CD4-positive, alpha-beta T cell treated with Interleukin-1 beta for 1 hour (primary cell): ENCODE data around the gene RXFP2.

Experiments used
- DNase-seq, 2 donors: peaks; one replicate each; pipeline ENCODE4 v3.0.0-alpha.2; 2020 to 2022

RXFP2 gene

GRCh38 chr13:31768351-31768750 lies 29.0 kb downstream of the RXFP2 start:
- no peak for DNase-seq

DNA sequence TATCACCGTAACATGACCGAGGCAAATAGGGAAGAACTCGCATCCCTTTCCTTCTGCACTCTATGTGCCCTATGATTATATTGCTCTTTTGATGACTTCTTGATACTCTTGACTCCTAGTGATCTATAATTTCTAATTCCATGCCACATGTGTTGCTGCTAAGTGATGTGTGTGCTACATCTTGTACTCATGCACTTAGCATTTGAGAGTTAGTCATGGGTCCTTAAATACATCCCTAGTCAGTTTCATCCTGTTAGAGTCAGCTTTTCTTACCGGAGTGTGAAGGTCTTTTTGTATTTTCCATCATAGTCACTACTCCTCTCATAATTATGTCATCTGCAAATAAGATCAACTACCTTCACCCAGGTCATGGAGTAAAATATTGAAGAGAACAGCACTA lies 30.2 kb downstream of the RXFP2 start:
- no peak for DNase-seq

- no peak for DNase-seq
These were observed 32.9 kb downstream of the RXFP2 start for GRCh38 chr13:31772231-31772630.

DNA sequence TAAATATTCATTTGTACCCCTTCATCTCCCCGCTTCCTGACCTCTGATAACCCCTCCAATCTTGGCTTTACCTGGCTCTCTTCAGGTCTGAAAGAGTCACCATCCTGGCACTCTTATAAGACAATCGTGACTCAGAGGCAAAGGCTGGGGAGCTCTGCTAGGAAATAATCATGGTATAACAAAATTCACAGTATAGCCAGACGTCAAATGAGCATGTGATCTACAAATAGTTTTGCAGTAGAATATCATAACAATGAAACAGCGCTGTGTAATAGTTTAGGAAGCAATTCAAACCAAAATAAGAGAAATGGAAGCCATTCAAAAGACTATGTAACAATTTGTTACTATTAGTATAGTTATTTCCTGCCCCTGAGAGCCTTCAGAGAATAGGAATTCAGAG lies 34.2 kb downstream of the RXFP2 start:
- DNase-seq = no peak

GRCh38 chr13:31774186-31774750 lies 34.9 kb downstream of the RXFP2 start:
- DNase-seq = no peak

DNA sequence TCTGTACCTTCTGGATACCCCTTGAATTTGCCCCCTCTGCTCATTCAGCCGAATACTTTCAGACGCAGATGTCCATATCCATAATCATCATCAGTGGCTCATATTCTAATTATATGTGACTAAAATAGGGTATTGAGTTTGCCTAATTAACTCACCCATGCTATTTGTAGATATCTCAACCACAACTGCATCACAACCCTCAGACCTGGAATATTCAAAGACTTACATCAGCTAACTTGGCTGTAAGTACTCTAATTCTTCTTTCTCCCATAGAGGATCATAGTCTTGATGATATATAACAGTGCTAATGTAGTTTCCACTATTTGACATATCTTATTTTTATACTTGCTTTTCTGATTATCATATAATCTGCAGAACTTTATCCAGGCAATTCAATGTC lies 35.8 kb downstream of the RXFP2 start:
- no peak for DNase-seq

GRCh38 chr13:31775686-31776085 lies 36.4 kb downstream of the RXFP2 start:
- no peak for DNase-seq

GRCh38 chr13:31781064-31781463 lies 41.7 kb downstream of the RXFP2 start:
- DNase-seq = no peak

GRCh38 chr13:31786011-31786410 lies 46.7 kb downstream of the RXFP2 start:
- DNase-seq = no peak

GRCh38 chr13:31790992-31791391 lies 51.7 kb downstream of the RXFP2 start:
- DNase-seq = no peak

GRCh38 chr13:31793246-31793645 lies 53.9 kb downstream of the RXFP2 start:
- DNase-seq = no peak

GRCh38 chr13:31794452-31794851 lies 55.1 kb downstream of the RXFP2 start:
- no peak for DNase-seq

- no peak for DNase-seq
These were observed 57.9 kb downstream of the RXFP2 start for GRCh38 chr13:31797154-31797775.

- no peak for DNase-seq
These were observed 58.9 kb downstream of the RXFP2 start for GRCh38 chr13:31798189-31798588.

GRCh38 chr13:31801088-31801487 lies 61.8 kb downstream of the RXFP2 start:
- DNase-seq = no peak

DNA sequence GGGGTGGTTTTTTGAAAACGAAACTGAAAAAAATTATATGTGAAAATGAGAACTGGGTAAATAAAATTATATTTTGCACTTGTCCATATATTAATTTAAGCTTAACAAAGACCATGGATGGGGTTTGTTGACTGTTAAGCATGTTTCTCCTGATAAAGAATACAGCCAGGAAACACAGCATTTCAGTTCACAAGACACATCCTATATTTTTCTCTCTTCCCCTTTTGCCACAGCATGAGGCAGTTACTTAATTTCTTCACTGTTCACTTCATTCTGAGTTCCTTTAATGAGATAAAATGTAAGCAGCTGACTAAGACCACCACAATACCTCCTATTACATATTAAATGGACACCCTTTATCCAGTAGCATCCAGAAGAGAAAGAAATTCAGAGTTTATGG lies 64.0 kb downstream of the RXFP2 start:
- DNase-seq = no peak

GRCh38 chr13:31805841-31806240 lies 66.5 kb downstream of the RXFP2 start:
- DNase-seq = no peak

- DNase-seq = peak; percentile 51 to 65
These were observed 67.8 kb downstream of the RXFP2 start for GRCh38 chr13:31807090-31807541.

DNA sequence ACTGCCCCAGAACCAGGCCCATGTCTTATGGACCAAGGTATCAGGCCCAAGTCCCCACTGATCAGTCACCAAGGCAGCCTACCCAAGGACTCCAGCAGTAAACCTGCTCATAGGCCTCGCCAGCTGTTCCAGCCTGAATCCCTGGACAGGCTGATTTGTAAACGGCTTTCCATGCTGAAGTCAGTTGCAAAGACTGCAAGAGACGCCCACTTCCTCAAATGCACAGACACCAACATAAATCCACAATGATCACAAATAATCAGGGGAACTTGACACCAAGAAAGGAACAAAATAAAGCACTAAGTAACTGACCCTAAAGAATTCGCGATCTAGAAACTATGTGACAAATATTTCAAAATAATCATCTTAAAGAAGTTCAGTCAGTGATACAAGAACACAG lies 75.2 kb downstream of the RXFP2 start:
- no peak for DNase-seq

DNA sequence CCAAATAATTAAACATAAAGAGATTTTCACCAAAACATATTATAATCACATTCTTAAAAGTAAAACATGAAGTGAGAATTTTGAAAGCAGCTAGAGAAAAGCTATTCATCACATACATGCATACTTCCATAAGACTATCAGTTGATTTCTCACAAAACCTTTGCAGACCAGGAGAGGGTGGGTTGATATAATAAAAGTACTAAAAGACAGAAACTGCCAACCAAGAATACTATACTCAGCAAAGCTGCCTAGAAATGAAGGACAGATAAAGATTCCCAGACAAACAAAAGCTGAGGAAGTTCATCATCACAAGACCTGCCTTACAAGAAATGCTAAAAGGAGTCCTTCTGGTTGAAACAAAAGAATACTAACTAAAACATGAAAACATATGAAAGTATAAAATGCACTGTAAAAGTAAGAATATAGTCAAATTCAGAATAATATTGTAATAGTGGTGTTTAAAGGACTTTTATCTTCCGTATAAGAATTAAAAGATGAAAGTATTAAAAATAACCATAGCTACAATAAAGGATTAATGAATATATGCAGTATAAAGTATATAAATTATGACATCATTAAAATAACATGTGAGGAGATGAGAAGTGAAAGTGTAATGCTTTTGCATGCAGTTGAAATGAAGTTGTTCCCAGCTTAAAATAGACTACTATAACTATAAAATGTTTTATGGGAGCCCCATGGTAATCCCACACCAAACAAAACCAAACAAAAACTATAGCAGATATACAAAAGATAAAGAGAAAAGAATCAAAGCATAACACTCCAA lies 76.2 kb downstream of the RXFP2 start:
- DNase-seq = no peak

GRCh38 chr13:31818236-31818635 lies 78.9 kb downstream of the RXFP2 start:
- no peak for DNase-seq

DNA sequence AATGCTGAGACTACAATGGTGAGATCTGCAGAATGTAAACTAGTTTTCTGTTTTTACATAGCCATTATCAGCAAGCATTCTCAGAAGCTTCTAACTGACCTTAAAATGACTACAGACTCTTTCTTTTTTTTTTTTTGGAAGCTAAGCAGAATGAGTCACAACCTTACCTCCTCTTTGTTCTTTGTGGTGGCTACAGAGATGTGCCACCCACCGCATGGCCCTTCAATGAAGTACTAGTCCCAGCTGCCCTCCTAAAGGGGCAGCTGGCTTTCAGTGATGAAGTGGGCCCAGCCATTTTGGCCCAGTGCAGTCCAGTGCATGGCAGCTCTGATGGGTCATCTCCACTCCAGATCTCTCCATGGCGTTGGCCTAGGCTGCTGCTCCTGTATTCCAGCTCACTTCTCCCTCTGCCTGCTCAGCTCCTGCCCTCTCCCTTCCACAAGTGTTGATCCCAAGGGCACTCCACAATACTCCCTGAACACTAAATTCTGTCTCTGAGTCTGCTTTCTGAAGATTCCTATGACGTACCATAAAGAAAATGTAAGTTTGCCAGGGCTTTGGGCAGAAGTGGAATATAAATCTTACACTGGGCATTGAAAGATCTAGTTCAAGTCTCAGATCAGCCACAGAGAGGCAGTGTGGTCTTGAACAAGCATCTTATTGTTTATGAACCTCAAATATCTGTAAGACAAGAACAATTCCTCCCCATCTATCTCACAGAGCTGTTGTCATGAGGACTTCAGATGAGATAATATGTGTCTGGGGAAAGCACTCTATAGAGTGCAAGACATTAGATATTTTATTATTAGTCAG lies 85.6 kb downstream of the RXFP2 start:
- DNase-seq = peak in 1 of 2 donors; percentile 32

- DNase-seq = no peak
These were observed 87.2 kb downstream of the RXFP2 start for GRCh38 chr13:31826521-31826920.
